Stimulated activated CD8-positive, alpha-beta memory T cell treated with anti-CD3 and anti-CD28 coated beads, Interleukin-7, amount 100 ng/mL, for 24 hours (primary cell): ENCODE results near the gene ATP1A1.
A peak's percentile ranks its signal among the peaks of the same experiment; 100 is the strongest.

ENCODE experiments used
- DNase-seq: peaks from one replicate; pipeline ENCODE4 v3.0.0-alpha.2; 2020; ENCODE audit warnings: low read depth

Gene ATP1A1

GRCh38 chr1:116415200-116415698 lies 42.2 kb downstream of the ATP1A1 start:
- no peak for DNase-seq

- DNase-seq: no peak
These were observed 42.9 kb downstream of the ATP1A1 start for GRCh38 chr1:116415699-116416533.

- DNase-seq: no peak
These were observed 43.9 kb downstream of the ATP1A1 start for GRCh38 chr1:116416854-116417513.

- DNase-seq: no peak
These were observed 44.6 kb downstream of the ATP1A1 start for GRCh38 chr1:116417678-116418077.

- DNase-seq: peak; percentile 67
These were observed 45.2 kb downstream of the ATP1A1 start for GRCh38 chr1:116418091-116418830.

- no peak for DNase-seq
These were observed 47.6 kb downstream of the ATP1A1 start for GRCh38 chr1:116420417-116421200.

- DNase-seq: no peak
These were observed 51.4 kb downstream of the ATP1A1 start for GRCh38 chr1:116424438-116424837.

- DNase-seq: no peak
These were observed 51.8 kb downstream of the ATP1A1 start for GRCh38 chr1:116424863-116425262.

- DNase-seq: no peak
These were observed 52.9 kb downstream of the ATP1A1 start for GRCh38 chr1:116425987-116426386.

- no peak for DNase-seq
These were observed 53.4 kb downstream of the ATP1A1 start for GRCh38 chr1:116426401-116426800.

- DNase-seq: no peak
These were observed 55.5 kb downstream of the ATP1A1 start for GRCh38 chr1:116428576-116428975.

- DNase-seq: no peak
These were observed 56.9 kb downstream of the ATP1A1 start for GRCh38 chr1:116429821-116430374.

- no peak for DNase-seq
These were observed 58.9 kb downstream of the ATP1A1 start for GRCh38 chr1:116431870-116432500.

GRCh38 chr1:116432655-116433265 lies 59.7 kb downstream of the ATP1A1 start:
- no peak for DNase-seq

GRCh38 chr1:116433275-116434257 lies 60.5 kb downstream of the ATP1A1 start:
- DNase-seq: no peak

- DNase-seq: no peak
These were observed 61.8 kb downstream of the ATP1A1 start for GRCh38 chr1:116434849-116435248.

GRCh38 chr1:116435806-116436610 lies 63.0 kb downstream of the ATP1A1 start:
- DNase-seq: no peak

- DNase-seq: no peak
These were observed 63.5 kb downstream of the ATP1A1 start for GRCh38 chr1:116436611-116436970.

GRCh38 chr1:116439701-116440100 lies 66.7 kb downstream of the ATP1A1 start:
- no peak for DNase-seq
